IPS-18c (cell line): ENCODE results near the gene NRP1.
"Not testable (repeated sequence)": the region's sequence is repeated elsewhere in the genome, so short reads cannot be mapped to it uniquely, and the experiment has no call there.

Experiments used
- H3K4me3 ChIP-seq: 2 replicates; pipeline ENCODE4 v1.7.0; 2013; ENCODE audit warnings: low read depth, mild to moderate bottlenecking, low read length, moderate library complexity; ENCODE audit not compliant: insufficient read depth
- H3K9me3 ChIP-seq: one replicate; pipeline ENCODE4 v1.6.1; 2013; ENCODE audit warnings: mild to moderate bottlenecking, low read length, moderate library complexity; ENCODE audit not compliant: control insufficient read depth, insufficient read depth

Gene NRP1

GRCh38 chr10:33334153-33334804, at the start of gene NRP1:
Gene NRP1, minus strand, starts transcription at chr10:33334667. Its CDS starts 285 bp downstream, at chr10:33334382.
- peaks cover 5% of the 10 kb centered on the region for H3K9me3 ChIP-seq
- peak within 1 kb of the TSS; percentile 75 for H3K4me3 ChIP-seq

- H3K9me3 ChIP-seq, H3K4me3 ChIP-seq: not testable (repeated sequence)
Observed at GRCh38 chr10:33384201-33384600, 49.7 kb upstream of the NRP1 start.

GRCh38 chr10:33382921-33383713, 48.6 kb upstream of the NRP1 start:
- Histone ChIP-seq H3K4me3 (no peak overlapping the region), H3K9me3 (no peaks in the 10 kb centered on the region)

GRCh38 chr10:33382216-33382600, 47.7 kb upstream of the NRP1 start:
- Histone ChIP-seq H3K4me3 (no peak overlapping the region), H3K9me3 (no peaks in the 10 kb centered on the region)

- H3K4me3 ChIP-seq: no peak overlapping the region
- H3K9me3 ChIP-seq: no peaks in the 10 kb centered on the region
Observed at GRCh38 chr10:33381451-33382215, 47.2 kb upstream of the NRP1 start.

- Histone ChIP-seq H3K4me3 (no peak overlapping the region), H3K9me3 (no peaks in the 10 kb centered on the region)
Observed at GRCh38 chr10:33377658-33378025, 43.2 kb upstream of the NRP1 start.

- Histone ChIP-seq H3K9me3 (no peaks in the 10 kb centered on the region), H3K4me3 (no peak overlapping the region)
Observed at GRCh38 chr10:33376976-33377657, 42.6 kb upstream of the NRP1 start.

- no peak overlapping the region for H3K4me3 ChIP-seq
Observed at GRCh38 chr10:33376476-33376875, 42.0 kb upstream of the NRP1 start.

GRCh38 chr10:33373263-33373662, 38.8 kb upstream of the NRP1 start:
- H3K4me3 ChIP-seq: no peak overlapping the region
- no peaks in the 10 kb centered on the region for H3K9me3 ChIP-seq

More at GRCh38 chr10:33376476-33376875, 42.0 kb upstream of the NRP1 start:
- no peaks in the 10 kb centered on the region for H3K9me3 ChIP-seq

- Histone ChIP-seq H3K9me3 (no peaks in the 10 kb centered on the region), H3K4me3 (no peak overlapping the region)
Observed at GRCh38 chr10:33371234-33371633, 36.8 kb upstream of the NRP1 start.

- no peak overlapping the region for H3K4me3 ChIP-seq
- H3K9me3 ChIP-seq: no peaks in the 10 kb centered on the region
Observed at GRCh38 chr10:33370434-33370930, 36.0 kb upstream of the NRP1 start.

- Histone ChIP-seq H3K4me3 (no peak overlapping the region), H3K9me3 (no peaks in the 10 kb centered on the region)
Observed at GRCh38 chr10:33368086-33368485, 33.6 kb upstream of the NRP1 start.

- no peaks in the 10 kb centered on the region for H3K9me3 ChIP-seq
- no peak overlapping the region for H3K4me3 ChIP-seq
Observed at GRCh38 chr10:33365871-33366411, 31.5 kb upstream of the NRP1 start.

GRCh38 chr10:33365301-33365700, 30.8 kb upstream of the NRP1 start:
- H3K4me3 ChIP-seq: no peak overlapping the region
- H3K9me3 ChIP-seq: no peaks in the 10 kb centered on the region

- H3K4me3 ChIP-seq: no peak overlapping the region
- H3K9me3 ChIP-seq: no peaks in the 10 kb centered on the region
Observed at GRCh38 chr10:33363106-33363505, 28.6 kb upstream of the NRP1 start.

- H3K9me3 ChIP-seq: no peaks in the 10 kb centered on the region
- H3K4me3 ChIP-seq: no peak overlapping the region
Observed at GRCh38 chr10:33358016-33358415, 23.5 kb upstream of the NRP1 start.

GRCh38 chr10:33355274-33355673, 20.8 kb upstream of the NRP1 start:
- H3K9me3 ChIP-seq: no peaks in the 10 kb centered on the region
- no peak overlapping the region for H3K4me3 ChIP-seq
